Stimulated activated CD4-positive, alpha-beta T cell treated with anti-CD3 and anti-CD28 coated beads, Interleukin-4, amount 100 ng/mL, for 4 hours (primary cell): ENCODE data around the gene VASH1.
"Not testable (repeated sequence)": the region's sequence is repeated elsewhere in the genome, so short reads cannot be mapped to it uniquely, and the experiment has no call there.

Source experiments
- DNase-seq, 2 experiments: peaks; one replicate each; pipeline ENCODE4 v3.0.0-alpha.2; 2020

Gene VASH1

GRCh38 chr14:76761136-76761959 lies at the start of gene VASH1:
VASH1 (plus strand) TSS chr14:76761468; CDS start chr14:76762822, 1,354 bp downstream.
- peak; percentile 18 to 64 for DNase-seq

DNA sequence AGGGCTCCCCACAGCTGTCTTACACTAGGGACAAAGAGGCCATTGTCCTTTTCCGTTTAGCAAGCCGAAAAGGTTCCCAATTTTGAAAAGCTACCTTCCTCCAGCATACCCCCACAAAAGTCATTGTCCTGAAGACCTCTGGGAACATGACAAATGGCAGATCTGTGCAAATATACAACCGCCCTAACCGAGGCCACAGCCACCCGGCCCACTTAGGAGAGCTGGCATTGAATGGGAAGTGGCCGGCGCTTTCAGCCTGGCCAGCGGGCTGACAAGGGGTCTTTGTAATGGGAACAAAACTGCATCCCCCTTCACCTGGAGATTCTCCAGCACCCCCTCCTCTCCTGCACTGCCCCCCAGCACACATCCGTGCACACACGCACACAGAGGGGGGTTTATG lies 48.1 kb upstream of the VASH1 start:
- no peak for DNase-seq

DNA sequence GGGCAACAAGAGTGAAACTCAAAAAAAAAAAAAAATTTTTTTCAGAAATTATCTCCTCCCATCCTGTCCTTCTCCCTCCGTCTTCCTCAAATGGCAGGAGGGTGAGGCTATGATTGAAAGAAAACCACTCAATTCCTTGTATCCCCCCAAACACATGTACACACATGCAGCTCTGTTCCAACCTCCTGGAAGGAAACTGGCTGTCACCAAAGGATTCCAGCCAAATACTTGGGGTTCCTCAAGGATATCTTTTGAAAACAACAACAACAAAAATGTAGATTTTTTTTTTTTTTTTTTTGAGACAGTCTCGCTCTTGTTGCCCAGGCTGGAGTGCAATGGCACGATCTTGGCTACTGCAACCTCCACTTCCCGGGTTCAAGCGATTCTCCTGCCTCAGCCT lies 46.8 kb upstream of the VASH1 start:
- no peak for DNase-seq

DNA sequence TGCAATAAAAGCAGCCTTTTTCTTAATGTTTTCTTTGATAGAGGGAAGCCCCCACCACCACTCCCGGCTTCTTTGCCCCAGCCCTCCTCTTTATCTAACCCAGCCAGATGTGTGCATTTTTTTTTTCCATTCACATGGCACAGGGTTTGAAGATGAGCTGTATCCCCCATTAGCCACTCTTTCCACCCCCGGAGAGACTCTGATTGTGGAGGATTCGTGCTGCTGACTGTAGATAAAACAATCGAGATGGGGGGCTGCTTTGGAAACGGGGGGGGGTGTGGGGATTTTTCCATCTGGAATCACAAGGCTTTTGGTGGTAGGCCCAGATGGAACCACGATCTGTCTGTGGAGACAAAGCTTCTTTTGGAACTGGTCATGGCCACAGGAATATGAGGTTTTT lies 46.2 kb upstream of the VASH1 start:
- DNase-seq: no peak

GRCh38 chr14:76715511-76716081 lies 45.7 kb upstream of the VASH1 start:
- no peak for DNase-seq

DNA sequence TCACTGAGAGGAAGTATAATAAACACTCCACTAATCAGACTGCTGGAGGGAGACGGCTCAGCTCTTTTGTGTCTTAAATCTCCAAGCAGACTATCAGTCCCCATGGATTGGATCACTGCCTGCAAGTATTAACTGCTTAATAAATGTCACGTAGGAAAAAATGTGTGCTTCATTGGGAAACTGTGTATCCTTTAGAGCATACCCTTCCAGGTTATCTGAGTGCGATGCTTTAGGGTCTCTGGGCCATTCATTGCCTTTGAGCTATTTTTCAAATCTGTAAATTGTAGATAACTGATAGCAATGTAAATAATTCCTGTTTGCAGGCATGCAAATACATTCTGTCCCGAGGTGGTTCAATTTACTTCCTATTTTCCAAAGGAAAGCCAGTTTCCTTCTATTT lies 45.0 kb upstream of the VASH1 start:
- DNase-seq: no peak

GRCh38 chr14:76717508-76718290 lies 43.6 kb upstream of the VASH1 start:
- no peak for DNase-seq

- DNase-seq: no peak
Observed at GRCh38 chr14:76718306-76719040, 42.8 kb upstream of the VASH1 start.

DNA sequence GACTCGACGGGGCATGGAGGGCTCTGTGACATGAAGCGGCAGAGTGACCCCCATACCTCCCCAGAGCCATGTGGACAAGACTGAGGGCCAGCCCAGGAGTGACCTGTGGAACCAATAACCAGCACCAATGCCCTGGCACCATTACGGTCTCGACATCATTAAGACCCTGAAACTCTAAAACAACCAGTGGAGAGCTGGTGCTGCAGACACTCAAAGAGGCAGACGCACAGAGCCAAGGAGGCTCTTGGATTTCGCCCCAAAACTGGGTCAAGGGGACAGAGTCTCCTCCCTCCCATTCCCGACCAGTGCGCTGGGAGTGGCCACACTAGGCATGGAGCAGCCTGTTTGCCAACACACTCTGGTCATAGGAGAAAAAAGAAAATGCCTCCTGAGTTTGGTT lies 41.6 kb upstream of the VASH1 start:
- DNase-seq: no peak

GRCh38 chr14:76720382-76720813 lies 40.9 kb upstream of the VASH1 start:
- DNase-seq: no peak

DNA sequence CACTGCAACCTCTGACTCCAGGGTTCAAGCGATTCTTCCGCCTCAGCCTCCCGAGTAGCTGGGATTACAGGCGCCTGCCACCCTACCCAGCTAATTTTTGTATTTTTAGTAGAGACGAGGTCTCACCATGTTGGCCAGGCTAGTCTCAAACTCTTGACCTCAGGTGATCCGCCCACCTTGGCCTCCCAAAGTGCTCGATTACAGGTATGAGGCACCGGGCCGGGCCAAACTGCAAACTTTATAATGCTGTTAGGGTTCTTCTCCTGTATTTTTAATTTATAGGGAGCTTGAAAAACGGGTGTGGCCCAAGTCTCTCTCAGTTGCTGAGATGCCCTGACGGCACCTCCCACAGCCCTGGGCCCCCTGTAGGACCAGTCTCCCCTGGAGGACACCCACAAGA lies 39.8 kb upstream of the VASH1 start:
- not testable (repeated sequence) for DNase-seq

- DNase-seq: no peak
Observed at GRCh38 chr14:76724651-76725550, 36.4 kb upstream of the VASH1 start.

- no peak for DNase-seq
Observed at GRCh38 chr14:76726551-76726970, 34.7 kb upstream of the VASH1 start.

DNA sequence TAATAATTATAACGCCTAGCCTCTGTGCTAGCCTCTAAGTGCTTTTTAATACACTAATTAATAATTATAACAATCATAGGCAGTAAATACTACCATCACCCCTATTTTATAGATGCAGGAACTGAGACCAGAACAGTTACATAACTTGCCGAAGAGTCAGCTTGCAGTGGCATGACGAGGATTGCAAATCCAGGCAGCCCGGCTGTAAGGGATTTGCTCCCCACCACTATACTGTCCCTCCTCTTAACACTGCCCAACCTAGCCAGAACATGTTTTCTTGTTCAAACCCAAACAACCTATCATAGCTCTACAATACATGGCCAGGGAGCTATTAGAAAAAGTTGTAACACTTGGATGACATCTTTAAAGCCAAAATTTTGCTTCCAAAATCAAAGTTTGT lies 33.9 kb upstream of the VASH1 start:
- DNase-seq: no peak

GRCh38 chr14:76727901-76728300 lies 33.4 kb upstream of the VASH1 start:
- DNase-seq: no peak

DNA sequence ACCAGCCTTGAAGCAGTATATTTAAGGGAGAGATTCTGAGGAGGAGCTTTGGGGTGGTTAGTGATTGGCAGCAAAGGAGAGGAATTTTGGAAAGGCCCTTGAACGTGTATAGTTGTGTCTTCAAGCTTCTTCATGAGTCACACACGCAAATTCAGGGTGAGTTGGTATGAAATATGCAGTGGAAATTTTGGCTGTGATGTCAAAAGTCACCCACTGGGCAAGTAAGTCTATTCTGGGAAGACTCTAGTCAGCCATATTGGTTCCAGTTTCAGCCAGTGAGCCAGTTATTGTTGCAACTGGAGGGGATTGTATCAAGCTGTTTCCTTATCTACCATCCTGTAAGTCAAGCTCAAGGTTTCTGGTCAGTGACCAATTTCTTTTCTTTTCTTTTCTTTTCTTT lies 32.0 kb upstream of the VASH1 start:
- DNase-seq: no peak

DNA sequence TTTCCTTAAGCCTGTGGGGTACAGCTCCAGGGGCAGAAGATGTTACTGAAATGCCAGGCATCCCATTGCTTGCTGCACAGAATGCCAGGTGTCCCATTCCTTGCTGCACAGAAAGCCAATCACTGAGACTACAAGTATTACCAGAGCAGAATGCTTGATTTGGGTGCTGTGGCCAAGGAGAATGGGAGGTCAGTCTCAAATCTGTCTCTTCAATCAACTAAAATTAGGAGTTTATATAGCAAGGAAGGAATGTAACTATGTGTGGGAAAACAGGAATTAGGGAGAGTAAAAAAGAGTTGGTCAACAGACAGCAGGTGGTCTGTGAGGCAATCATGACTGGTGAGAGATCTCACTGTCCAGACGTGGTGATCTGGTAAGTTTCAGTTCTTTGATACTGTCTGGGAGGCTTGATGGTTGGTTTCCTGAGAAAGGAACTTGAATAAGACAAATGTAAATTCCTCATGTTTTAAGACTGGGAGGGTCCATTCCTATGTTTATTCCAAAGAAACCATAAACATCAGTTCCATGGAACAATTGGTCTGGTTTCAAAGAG lies 31.2 kb upstream of the VASH1 start:
- DNase-seq: no peak

GRCh38 chr14:76734501-76734900 lies 26.8 kb upstream of the VASH1 start:
- DNase-seq: not testable (repeated sequence)

DNA sequence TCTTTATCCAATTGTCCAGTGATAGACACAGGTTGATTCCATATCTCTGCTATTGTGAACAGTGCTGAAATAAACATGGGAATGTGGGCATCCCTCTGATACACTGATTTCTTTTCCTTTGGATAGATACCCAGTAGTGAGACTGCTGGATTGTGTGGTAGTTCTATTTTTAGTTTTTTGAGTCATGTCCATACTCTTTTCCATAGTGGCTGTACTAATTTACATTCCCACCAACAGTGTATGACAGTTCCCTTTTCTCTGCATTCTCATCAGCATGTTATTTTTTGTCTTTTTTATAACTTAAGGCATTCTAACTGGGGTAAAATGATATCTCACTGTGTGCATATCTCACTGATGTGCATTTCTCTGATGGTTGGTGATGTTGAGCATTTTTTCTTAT lies 24.8 kb upstream of the VASH1 start:
- no peak for DNase-seq

DNA sequence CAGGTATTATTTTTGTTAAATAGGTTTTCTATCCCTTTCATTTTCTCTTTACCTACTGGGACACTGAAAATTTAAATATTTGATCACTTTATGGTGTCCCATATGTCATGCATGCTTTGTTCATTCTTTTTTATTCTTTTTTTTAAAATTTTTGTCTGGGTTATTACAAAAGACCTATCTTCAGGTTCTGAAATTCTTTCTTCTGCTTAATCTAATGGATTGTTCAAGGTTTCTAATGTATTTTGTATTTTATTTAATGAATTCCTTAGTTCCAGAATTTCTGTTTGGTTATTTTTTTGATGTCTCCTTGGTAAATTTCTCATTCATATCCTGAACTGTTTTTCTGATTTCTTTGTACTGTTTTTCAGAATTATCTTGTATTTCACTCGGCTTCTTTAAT lies 20.2 kb upstream of the VASH1 start:
- no peak for DNase-seq

DNA sequence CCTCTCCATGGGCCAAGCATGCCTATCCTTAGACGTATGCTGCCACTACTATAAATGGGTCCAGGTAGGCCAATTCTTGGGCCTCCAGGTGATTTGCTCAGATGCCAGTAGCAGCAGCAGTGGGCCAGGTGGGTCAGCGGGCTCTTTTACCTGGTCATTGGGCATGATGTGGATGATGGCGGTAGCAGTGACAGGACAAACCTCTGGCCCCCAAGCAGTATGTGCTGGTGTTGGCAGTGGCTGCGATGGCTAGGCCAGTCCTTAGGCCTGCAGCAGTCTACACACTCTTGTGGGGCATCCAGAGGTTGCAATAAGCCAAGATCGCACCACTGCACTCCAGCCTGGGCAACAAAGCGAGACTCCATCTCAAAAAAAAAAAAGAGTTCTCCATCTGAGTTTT lies 19.1 kb upstream of the VASH1 start:
- no peak for DNase-seq

GRCh38 chr14:76742966-76743365 lies 18.3 kb upstream of the VASH1 start:
- DNase-seq: no peak
